KOPT-K1 (cell line): ENCODE results near the gene SLC44A5.
"Not testable (repeated sequence)": the region's sequence is repeated elsewhere in the genome, so short reads cannot be mapped to it uniquely, and the experiment has no call there.

Source experiments
- H3K27ac ChIP-seq: fragments of 200-600 bp; sonication (generic); 2 replicates; pipeline ENCODE4 v1.5.1; 2016; ENCODE audit warnings: antibody characterized with exemption, mild to moderate bottlenecking, low read depth, low read length; ENCODE audit not compliant: poor library complexity, severe bottlenecking
- H3K36me3 ChIP-seq: fragments of 200-600 bp; sonication (generic); 2 replicates; pipeline ENCODE4 v1.5.1; 2017; ENCODE audit warnings: antibody characterized with exemption, mild to moderate bottlenecking, low read length, moderate library complexity; ENCODE audit not compliant: insufficient read depth
- H3K9me3 ChIP-seq: fragments of 200-600 bp; sonication (generic); 2 replicates; pipeline ENCODE4 v1.5.1; 2017; ENCODE audit warnings: antibody characterized with exemption, low read length, mild to moderate bottlenecking; ENCODE audit not compliant: insufficient read depth, poor library complexity, severe bottlenecking

The SLC44A5 gene

GRCh38 chr1:75519651-75520427 is 91.1 kb downstream of the SLC44A5 start:
- H3K27ac ChIP-seq: no peak overlapping the region
- H3K9me3 ChIP-seq: no peaks in the 10 kb centered on the region
- no peaks in the 10 kb centered on the region for H3K36me3 ChIP-seq

GRCh38 chr1:75518686-75519085 is 92.2 kb downstream of the SLC44A5 start:
- H3K36me3 ChIP-seq: no peaks in the 10 kb centered on the region
- no peaks in the 10 kb centered on the region for H3K9me3 ChIP-seq
- H3K27ac ChIP-seq: no peak overlapping the region

DNA sequence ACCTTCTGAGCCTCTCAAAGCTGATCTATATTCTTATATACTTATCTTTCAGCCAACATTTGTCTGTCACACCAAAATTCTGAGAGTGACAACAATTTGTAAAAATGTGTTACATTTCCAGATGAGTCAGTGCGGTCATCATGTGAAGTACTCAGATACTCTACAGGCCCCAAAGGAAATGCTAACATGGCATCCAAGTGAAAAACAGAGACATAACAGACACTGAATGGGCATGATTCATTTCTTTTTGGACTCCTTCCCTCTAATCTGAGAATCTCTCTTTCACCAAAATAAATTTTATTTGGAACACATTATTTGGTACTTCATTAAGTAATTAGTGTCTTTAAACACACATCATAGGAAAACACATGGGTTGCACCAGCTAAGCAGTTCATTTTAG is 96.6 kb downstream of the SLC44A5 start:
- Histone ChIP-seq H3K27ac (no peak overlapping the region), H3K9me3 (no peaks in the 10 kb centered on the region), H3K36me3 (no peaks in the 10 kb centered on the region)

GRCh38 chr1:75506976-75507375 is 103.9 kb downstream of the SLC44A5 start:
- H3K36me3 ChIP-seq: no peaks in the 10 kb centered on the region
- H3K27ac ChIP-seq: no peak overlapping the region
- no peaks in the 10 kb centered on the region for H3K9me3 ChIP-seq

DNA sequence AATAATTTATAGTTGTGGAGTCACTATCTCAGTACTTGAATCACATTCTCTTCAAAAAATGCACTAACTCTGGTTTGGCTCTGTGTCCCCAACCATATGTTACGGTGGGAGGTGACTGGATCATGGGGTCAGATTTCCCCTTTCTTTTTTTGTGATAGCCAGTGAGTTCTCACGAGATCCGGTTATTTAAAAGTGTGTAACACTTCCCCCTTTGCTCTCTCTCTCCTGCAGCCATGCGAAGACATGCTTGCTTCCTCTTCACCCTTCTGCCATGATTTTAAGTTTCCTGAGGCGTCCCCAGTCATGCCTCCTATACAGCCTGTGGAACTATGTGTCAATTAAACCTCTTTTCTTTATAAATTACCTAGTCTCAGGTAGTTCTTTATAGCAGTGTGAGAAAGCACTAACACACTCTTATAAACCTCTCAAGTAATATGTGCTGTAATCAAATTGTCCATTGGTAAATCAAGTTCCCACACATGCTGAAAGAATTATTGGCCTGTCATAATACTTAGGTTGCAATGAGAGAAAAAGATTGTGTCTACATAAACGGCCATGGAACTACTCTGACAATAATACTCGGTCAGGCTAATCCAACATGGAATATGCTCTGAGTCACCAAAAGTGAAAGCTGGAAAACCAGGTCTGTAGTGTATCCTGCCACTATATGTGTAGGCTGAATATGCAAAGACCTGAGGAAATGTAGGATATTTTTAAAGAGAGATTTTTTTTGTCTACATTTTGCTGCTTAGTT is 107.5 kb downstream of the SLC44A5 start:
- H3K36me3 ChIP-seq: no peaks in the 10 kb centered on the region
- H3K27ac ChIP-seq: no peak overlapping the region
- H3K9me3 ChIP-seq: no peaks in the 10 kb centered on the region

GRCh38 chr1:75502776-75503175 is 108.1 kb downstream of the SLC44A5 start:
- no peaks in the 10 kb centered on the region for H3K9me3 ChIP-seq
- H3K27ac ChIP-seq: no peak overlapping the region
- no peaks in the 10 kb centered on the region for H3K36me3 ChIP-seq

DNA sequence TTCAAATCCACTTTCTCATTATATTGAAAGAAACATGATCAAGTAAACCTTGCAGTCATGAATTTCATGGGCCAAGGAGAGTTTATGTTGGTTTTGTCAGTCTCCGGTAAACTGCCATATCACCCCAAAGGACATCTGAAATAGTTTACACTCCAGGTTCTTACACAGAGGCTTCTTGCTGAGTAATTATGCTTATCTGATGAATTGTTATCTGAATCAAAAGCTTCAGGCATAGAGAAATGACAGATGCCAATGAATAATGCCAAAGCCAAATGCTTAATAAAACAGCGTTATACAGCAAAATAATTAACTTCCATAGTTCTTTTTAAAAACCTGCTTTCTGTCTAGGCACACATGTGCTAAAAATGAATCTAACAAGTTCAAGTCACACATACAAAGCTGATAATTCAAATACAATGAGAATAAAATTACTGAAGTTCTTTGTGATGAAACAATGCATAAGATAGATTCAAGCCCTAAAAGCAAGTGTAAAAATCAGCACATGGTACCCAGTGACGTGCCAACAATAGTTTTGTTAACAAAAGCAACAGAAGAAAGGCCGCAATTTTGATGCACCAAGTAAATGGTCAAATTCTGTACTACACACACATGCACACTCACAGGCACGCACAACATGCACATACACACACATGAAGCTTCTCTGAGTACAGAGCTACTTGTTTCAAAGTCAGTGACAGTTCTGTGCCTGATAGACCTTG is 109.2 kb downstream of the SLC44A5 start:
- Histone ChIP-seq H3K36me3 (no peaks in the 10 kb centered on the region), H3K9me3 (no peaks in the 10 kb centered on the region)

DNA sequence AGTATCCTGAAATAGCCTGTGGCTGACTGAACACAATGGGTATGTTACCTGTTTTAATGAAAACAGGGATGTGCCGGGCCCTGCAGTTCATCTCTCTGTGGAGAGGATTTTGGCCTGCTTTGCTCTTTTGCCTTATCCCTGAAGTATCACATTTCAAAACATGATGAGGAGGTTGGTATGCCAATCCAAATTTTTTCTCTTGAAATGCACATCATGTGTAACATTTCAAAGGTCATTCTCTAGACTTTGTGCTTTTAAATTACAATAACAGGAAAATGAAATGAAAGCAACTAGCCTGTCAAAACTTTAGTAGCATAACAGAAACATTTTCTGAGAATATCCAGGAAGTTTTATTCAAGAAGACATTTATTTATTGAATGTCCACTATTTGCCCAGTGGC is 118.9 kb downstream of the SLC44A5 start:
- H3K36me3 ChIP-seq: no peaks in the 10 kb centered on the region
- H3K9me3 ChIP-seq: no peaks in the 10 kb centered on the region
- no peak overlapping the region for H3K27ac ChIP-seq

More for the DNA sequence above, 109.2 kb downstream of the SLC44A5 start:
- H3K27ac ChIP-seq: no peak overlapping the region

- H3K27ac ChIP-seq: no peak overlapping the region
- peaks cover 5% of the 10 kb centered on the region for H3K9me3 ChIP-seq
Measured at GRCh38 chr1:75487399-75487798, 123.5 kb downstream of the SLC44A5 start.

GRCh38 chr1:75484789-75485188 is 126.1 kb downstream of the SLC44A5 start:
- Histone ChIP-seq H3K27ac (no peak overlapping the region), H3K36me3 (no peaks in the 10 kb centered on the region), H3K9me3 (peaks cover 5% of the 10 kb centered on the region)

More at GRCh38 chr1:75487399-75487798, 123.5 kb downstream of the SLC44A5 start:
- no peaks in the 10 kb centered on the region for H3K36me3 ChIP-seq

DNA sequence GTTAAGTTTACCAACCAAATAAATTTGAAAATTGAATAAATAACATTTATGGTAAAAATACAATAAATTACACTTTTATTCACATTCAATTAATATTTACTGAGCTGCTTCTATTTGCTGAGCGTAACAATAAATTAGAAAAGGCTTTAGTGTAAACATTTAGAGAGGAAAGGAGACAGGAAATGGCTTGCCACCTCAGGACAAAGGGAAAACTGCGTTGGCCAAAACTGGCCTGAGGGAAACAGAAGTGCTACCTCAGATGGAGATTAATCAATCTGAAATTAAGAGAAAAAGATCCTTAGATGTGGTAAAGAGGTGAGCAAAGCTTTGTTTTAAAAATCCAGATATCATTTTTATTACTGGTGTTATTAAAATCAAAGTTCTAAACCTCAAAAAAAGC is 128.0 kb downstream of the SLC44A5 start:
- Histone ChIP-seq H3K36me3 (no peaks in the 10 kb centered on the region), H3K9me3 (peaks cover 5% of the 10 kb centered on the region), H3K27ac (no peak overlapping the region)

DNA sequence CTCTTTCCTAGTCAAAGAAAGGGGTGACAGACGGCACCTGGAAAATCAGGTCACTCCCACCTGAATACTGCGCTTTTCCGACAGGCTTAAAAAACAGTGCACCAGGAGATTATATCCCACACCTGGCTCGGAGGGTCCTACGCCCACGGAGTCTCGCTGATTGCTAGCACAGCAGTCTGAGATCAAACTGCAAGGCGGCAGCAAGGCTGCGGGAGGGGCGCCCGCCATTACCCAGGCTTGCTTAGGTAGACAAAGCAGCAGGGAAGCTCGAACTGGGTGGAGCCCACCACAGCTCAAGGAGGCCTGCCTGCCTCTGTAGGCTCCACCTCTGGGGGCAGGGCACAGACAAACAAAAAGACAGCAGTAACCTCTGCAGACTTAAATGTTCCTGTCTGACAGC is 134.4 kb downstream of the SLC44A5 start:
- not testable (repeated sequence) for H3K9me3 ChIP-seq, H3K27ac ChIP-seq

DNA sequence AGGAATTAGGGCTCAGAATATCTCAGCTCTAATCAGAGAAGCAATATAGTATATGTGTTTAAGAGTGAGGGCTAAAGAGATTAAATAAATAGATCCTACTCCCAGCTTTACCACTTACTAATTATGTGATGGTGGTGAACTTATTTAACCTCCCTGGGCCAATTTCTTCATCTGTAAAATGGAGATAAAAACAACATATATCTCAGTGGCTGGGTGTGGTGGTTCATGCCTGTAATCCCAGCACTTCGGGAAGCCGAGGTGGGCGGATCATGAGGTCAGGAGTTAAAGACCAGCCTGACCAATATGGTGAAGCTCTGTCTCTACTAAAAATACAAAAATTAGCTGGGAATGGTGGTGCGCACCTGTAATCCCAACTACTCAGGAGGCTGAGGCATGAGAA is 135.2 kb downstream of the SLC44A5 start:
- no peaks in the 10 kb centered on the region for H3K36me3 ChIP-seq
- H3K9me3 ChIP-seq: no peaks in the 10 kb centered on the region
- no peak overlapping the region for H3K27ac ChIP-seq

More for the DNA sequence above, 134.4 kb downstream of the SLC44A5 start:
- not testable (repeated sequence) for H3K36me3 ChIP-seq

DNA sequence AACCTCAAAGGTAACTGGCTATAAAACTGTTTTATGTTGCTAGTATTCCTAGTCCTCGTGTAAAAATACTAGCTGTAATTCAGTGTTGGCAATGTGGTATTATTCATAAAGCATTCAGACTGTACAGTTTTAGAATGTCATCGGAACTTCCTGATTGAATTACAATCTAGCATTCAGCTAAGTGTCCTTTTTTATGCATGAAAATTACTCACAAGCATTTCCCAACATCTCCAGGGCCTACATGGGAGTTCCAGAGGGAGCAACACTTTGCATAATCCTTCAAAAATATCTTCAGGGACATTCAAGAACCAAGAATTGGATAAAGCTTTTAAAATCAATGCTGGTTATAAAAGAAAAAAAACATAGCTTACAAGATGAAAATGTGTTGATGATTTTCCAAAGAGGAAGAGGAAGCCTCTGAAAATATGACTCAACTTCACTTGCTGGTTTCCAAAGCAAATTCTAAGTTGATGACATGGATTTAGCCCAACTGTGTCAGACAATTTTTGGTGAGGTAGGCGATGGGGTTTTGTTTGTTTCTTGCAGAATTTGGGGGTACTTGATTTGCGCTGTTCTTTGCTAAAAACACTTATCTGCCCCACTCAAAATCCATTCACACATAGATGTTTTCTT is 137.8 kb downstream of the SLC44A5 start:
- H3K9me3 ChIP-seq: no peaks in the 10 kb centered on the region
- no peak overlapping the region for H3K27ac ChIP-seq
- H3K36me3 ChIP-seq: no peaks in the 10 kb centered on the region
